DLD1 (cell line): ENCODE results near the gene SLC9A7.

Source experiments
- in situ Hi-C: cut with HindIII; loops from 2 replicates; pipeline ENCODE4 v1.10.0; 2017; ENCODE audit warnings: low sequenced_read_pairs

Gene SLC9A7

DNA sequence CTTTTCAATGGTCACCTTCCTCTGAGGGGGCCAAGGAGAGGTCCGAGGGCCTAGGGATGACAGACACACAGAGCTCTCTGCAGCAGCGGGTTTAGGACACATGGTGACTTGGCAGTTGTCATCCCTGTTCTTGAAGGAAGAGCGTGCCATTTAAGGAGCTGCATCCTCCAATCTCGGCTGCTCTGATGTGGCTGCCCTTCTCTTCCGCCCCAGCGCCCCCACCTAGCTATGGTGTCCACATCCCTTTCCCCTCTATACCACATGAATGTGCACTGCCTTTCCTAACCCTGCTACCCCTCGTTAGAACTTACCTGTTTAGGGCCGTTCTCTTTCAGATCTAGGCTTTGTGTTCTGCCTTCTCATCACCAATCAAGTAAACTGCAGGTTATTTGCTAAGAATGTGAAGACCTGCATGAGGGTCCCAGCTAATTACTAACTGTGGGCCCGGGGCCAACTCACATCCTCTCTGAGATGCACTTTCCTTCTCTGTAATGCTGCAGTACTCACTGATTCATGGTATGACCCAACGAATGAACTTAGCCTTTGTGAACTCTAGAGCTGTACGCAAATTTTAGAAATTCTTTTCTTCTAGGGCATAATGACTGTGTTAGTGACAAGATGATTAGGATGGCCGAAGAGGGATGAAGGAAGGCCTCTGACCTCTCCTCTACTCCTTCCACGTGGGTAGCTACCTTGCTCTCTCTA lies 147.1 kb downstream of the SLC9A7 start:
- in situ Hi-C loops: no loop called here

DNA sequence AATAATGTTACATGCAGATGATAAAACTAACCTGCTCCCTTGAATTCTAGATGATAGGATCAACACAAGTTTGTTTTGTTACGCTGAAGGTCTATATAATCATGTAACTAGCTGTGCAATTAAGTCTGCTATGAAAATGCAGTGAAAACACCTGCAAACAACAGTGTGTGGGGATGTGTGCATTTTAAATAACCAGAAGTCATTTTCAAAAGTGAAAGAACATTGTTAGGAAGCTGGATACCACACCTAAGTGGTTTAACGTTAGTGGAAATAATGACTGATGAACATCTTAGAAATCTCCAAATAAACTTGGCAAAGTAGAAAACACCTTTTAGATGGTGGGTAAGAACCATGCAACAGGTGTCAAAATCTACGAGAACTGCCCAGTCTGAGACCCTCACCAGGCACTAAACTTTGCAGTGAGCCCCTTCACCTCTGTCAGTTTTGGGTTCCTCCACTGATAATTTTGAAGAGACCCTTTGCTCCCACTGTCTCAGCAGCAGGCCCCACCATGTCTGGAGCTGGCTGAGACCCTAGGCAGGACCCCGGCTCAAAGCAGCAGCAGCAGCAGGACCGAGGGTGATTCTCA lies 148.8 kb downstream of the SLC9A7 start:
- in situ Hi-C loops: no loop called here

DNA sequence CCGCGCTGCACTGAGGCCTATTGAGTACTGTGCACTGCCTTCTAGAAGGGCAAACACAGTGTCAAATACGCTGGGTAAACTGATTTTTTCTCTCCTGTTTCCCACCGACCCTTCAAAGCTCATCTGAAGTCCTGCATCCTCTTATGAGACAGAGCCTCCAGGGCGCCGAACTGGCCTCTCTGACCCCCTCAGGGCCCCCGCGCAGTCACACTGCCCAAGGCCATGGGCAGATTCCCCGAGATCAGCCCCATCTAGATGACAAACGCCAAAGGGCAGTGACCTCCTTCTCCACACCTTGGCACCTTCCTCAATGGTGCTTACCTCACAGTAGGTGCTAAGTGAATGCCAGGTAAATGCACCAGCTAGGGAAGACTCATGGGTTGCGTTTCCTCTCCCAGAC lies 151.0 kb downstream of the SLC9A7 start:
- in situ Hi-C loops: no loop called here

DNA sequence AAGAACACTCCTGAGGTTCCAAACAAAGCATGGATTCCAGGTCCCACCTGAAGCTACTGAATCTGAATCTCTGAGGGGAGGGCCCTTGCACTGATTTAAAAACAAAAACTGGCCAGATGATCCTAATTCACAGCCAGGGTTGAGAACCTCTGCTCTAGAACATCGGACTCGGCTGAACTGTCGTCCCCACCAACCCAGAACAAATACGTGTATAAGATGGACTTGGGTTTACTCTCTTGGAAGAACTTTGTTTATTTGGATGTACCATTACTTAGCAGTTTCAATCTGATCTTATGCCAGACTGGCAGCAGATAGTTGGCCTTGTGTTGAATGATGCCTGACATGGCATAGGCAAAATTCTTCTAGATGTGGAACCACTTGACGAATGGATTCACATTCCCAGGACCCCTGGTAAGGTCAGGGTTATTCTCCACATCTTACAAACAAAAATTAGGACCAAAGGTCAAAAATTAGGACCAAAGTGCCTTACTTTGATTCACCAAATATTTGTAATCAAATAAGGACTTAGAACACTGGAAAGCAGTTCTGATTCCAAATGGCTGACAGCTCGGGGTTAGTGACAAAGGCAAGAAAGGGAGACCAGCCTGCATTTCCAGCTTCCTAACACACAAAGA lies 156.3 kb downstream of the SLC9A7 start:
- in situ Hi-C loops: no loop called here

DNA sequence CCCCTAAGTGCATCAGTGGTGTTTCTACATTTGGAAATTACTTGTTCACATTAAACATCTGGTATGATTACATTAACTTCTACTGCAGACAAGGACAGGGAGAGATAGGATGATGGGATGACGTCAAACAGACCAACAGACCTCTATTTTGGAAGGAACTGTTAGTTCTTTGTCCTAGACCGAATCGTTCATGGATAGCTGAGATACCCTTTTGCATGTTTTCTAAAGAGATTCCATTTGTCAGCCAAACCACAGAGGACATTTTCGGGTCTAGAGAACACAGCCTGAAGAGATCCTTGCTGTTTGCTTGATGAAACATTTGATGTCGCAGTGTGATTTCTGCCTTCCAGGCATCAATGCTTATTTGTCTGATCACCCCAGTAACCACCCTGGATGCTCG lies 157.6 kb downstream of the SLC9A7 start:
- in situ Hi-C loops: no loop called here

DNA sequence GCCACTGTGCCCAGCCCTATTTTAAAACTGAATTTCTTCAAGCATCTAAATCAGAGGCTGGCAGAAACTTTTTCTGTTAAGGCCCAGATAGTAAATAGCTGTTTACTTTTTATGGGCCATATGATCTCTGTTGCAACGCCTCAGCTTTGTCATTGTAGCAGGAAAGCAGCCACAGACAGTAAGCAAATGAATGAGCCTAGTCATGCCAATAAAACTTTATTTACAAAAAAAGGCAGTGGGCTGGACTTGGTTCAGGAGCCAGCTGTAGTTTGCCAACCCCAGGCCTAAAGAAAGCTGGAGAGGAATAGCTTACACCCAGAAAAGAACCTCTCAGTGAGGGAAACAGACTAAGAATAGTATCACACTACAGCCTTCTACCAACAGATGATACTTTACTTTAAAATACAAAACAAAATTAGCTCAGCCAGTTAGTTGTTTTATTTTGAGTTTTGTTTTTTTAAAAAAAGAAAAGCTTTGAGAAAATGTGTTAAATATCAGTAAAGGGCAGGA lies 159.8 kb downstream of the SLC9A7 start:
- in situ Hi-C loops: no loop called here

DNA sequence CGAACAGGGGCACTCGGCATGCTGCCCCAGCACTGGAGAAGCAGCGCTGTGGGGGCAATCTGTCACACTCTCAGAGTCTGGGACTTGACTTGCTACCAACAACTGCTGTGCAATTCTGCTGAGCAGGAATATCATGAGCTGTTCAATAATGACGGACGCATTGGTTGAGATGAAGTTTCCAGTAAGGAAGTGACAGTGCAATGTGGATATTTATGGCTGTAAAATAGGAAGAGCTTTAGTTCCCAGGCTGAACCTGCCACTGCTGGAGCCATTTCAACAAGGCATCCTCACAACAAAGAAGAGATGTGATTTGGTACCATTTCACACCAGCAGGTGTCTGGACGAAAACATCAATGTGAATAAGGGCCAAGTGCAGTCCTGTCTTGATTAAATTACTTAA lies 161.1 kb downstream of the SLC9A7 start:
- in situ Hi-C loops: no loop called here

DNA sequence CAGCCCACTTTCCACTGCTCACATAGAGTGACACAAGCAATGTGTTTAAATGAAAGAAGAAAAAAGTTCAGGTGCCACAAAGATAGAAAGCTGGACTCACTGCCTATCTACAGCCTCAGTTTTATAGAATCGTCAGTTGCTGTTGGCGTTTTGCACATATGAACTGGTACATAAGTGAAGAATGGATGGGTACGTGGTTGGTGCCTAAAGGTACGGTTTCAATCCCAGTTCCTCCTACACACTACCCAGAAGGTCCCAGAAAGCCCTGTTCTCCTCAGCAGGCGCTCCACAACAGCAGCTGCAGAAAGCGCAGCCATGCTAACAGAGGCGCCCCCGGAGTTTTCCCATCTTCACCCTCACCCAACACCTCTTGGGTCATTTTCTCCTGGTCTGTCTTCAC lies 161.7 kb downstream of the SLC9A7 start:
- in situ Hi-C loops: no loop called here

DNA sequence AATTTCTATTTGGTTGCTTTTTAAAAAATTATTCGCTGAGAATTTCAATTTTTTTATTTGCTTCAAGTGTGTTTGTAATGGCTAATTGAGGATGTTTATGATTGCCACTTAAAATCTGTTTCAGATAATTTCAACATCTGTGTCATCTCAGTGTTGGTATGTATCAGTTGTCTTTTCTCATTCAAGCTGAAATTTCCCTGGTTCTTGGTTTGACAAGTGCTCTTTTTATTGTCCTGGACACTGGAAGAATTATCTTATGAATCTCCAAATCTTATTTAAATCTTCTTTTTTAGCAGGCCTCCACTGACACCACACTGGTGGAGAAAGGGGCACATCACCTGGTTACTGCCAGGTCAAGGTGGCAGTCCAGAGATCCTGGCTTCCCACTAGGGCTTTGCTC lies 163.8 kb downstream of the SLC9A7 start:
- in situ Hi-C loops: no loop called here

DNA sequence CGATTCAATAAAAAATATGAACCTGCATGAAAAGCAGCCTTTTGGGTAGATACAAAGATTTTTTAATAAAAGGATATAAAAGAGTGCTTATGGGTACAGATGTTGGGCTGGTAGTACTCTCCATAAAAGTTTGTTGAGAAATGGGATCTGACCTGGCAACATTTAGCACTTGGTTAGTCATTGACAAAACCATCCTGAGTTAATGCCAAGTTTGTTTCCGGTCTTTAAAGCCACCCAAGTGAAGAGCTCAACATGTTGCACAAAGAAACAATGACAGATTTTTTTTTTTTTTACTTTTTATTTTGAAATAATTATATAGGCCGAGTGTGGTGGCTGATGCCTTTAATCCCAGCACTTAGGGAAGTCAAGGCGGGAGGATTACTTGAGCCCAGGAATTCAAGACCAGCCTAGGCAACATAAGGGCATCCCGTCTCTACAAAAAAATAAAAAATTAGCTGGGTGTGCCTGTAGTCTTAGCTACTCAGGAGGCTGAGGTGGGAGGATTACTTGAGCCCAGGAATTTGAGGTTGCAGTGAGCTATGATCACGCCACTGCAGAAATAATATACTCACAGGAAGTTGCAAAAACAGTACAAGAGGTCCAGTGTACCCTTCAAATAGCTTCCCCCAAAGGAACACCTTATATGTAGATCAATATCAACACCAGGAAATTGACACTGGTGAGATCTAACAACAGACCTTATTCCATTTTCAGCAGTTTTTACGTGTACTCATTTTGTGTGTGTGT lies 168.8 kb downstream of the SLC9A7 start:
- in situ Hi-C loops: no loop called here

DNA sequence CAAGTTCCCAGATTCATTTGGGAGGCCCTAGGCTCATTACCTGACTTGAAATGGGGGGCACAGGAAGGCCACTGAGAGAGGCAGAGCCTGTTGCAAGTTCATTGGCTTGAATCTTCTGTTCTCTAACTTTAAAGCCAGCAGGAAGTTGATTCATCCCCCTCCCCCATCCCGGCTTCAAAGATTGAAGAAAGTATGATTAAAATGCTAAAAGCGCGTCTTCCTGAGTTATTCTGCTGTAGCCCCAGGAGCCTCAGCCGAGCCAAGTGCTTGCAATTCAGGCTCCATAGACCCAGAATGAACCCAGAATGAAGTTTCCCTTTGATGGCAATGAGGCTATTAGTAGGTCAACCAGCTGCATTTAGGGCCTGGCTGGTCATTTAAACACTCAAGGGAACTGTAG lies 170.7 kb downstream of the SLC9A7 start:
- in situ Hi-C loops: no loop called here

DNA sequence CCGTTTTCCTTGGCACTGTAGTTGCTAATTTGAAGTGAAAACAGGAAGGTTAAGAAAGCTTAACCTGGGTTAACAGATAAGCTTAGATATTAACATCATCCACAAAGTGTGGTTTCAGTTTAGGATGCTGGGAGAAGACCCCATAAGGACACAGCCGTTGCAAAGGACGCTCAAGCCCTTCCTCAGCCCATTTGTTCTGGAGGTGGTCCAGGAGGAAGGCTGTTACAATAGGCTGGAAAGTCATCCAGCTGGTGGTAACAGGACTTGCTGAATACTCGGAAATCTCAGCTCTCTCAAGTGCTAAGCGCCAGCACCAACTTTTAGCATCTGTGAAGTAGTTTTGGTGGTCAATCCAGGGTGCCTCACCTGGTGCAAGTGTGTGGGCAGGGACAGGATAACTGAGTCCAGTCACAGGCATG lies 171.2 kb downstream of the SLC9A7 start:
- in situ Hi-C loops: no loop called here

DNA sequence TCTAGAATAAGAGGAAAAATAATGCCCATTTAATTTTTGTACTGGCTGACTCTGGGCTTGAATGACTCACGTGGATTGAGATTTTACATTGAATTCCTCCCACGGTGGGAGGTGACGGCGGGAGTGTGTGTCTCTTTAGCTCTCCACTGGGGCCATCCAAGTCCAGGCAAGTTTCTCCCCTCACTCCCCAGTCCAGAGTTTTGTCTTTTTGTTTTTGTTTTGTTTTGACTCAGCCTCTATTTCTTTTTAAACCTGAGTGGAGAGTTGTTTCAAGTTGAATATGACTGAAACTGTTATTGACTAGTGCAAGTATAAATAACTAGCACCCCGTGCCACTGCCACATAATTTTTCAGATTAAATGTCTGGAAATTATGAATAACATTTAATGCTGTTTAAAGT lies 171.8 kb downstream of the SLC9A7 start:
- in situ Hi-C loops: no loop called here

DNA sequence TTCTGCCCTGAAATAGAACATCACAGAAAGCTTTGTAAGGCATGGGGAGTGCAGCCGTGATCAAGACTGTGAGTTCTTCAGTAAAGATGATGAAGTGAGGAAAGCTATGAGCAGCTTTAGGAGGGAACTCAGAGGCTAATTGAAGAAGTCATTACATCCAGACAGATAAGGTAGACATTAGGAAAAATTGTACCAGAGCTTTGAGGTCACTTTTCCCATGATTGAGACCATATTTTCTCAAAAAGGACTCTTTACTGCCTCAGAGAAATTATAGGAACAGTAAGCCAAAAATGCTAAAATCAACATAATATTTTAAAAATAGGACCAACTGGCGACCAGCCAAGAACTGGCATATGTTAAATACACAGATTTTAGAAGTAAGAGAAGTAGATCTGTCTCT lies 174.2 kb downstream of the SLC9A7 start:
- in situ Hi-C loops: no loop called here

DNA sequence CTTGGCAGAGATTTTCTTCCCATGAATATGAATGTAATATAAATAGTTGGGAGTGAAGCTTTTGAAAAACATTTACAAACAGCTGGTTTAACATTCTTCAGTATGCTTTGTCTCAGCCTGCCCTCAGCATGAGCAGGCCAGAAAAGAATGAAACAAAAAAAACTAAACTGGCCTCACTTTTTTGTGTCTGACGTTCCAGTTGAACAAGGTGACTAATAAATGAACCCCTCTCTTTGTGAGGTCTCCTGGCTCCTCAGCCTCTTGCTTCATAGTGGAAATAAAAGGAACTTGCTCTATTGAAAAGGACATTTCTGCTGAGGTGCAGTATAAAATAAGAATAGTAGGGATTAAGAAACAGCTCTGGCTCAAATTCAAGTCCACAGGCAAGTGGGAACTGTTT lies 176.0 kb downstream of the SLC9A7 start:
- in situ Hi-C loops: no loop called here

DNA sequence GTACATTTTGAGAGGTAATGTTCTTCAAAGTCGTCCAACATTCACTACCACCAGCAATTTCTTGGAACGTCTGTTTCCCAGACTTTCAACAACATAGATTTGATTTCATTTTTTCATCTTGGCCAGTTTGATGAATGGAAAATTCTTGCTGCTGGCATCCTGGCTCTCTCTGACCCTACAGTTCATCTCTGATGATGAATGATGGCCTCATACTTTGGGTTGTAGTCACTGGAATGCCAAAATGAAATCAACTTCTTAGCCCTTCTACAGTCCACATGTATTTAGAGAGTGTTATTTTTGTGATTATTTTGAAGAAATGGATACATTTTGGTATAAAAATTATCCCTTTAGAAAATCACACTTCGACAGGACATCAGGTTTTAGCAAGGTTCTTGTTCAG lies 176.6 kb downstream of the SLC9A7 start:
- in situ Hi-C loops: no loop called here

DNA sequence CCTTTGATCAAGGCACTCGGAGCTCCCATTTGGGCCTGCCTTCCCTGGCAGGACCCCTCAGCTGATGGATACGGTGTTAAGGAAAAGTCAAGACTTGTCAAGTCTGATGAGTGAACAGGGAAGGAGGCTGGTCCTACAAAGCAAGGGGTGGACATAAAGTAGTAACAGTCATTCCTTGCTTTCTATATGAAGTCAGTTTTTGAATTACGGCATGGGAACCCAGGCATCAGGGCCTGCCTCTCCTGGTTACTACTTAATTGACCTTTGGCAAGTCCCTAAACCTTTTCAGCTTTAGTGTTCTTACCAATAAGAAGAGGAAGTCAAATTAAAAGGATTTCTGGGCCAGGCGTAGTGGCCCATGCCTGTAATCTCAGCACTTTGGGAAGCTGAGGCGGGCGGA lies 178.3 kb downstream of the SLC9A7 start:
- in situ Hi-C loops: no loop called here

DNA sequence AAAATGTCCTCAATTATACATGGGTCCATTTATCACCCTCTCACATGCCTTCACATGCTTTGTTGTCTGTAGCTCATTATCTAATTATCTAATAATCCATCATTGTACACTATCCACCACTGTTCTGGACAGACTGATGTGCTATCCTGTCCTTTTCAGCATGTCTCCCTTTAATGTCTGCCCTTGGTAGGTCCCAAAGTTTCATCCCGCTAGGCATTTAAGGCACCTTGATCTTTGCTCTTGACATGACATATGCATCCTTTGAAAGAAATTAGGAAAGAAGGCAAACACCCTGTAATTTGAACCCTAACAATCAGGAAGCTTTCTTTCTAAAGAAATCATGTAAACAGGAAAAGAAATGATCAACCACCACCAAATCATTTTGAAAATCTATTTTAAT lies 179.7 kb downstream of the SLC9A7 start:
- in situ Hi-C loops: no loop called here

DNA sequence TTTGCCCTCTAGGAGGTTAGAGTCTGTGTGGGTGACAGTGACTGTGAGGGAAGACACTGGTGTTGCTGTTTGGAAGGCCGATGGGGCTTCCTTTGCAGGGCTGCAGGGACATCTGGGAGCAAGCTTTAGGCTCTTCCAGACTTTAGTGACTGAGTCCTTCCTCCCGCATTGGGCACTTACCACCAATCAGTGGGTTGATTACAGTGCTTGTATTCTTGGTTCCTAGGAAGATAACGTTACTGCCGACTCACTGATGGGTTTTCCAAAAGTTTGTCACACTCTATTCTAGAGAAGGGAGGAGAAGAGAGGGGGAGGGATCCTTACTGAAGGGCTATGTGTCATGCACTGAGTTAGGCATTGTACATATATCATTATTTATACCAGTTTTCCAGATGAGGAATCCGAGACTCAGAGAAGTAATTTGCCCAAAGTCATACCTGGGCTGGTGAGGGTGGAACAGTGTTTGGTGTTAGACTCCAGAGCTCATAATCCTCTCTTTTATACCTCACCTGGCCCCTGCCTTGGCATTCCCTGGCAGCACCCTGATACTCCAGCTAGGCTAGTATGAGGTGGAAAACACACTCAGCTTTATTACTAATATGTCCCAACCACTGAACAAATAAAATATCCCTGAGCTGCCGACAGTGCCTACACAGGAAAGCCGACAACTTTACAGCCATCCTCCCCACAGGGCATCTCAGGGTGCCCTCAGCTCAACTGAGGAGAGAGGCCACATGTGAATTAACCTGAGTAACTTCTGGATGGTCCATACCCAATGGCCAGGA lies 181.5 kb downstream of the SLC9A7 start:
- in situ Hi-C loops: no loop called here

DNA sequence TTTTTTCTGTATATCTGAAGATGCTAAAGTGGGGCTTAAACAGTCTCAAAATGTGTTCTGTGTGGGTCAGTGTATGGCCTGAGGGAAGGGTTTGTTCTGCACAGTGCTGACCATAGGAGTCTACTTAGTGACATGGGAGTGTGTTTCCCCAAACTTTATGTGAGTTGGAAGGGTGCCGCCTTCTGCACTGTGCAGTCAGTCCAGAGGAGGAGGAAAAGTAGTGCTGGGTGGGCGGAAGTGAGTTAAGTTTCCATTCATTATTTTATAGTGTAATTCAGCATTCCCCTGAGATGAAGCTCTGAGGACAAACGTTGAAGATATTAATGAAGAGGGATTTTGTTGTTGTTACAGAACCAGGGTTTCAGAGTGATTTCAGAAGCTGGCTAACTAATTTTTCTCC lies 182.5 kb downstream of the SLC9A7 start:
- in situ Hi-C loops: no loop called here

DNA sequence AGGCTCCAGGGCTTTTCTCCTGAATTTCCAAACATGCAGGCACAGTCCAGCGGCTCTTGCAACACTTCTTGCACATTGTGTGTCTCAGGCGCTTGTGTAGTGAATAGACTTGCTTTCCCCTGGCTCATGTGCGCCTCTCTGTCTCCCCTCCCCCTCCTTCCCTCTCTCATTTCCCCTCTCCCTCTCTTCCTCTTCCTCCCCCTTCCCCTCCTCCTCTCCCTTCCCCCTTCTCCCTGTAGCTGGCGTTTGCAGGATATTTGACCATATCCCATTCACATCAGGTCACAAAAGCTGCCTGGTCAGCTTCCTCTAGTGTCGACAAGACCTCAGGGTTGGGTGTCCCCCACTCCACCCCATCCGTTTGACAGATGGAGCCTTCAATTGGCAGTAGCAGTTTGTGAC lies 182.9 kb downstream of the SLC9A7 start:
- in situ Hi-C loops: no loop called here
